Upper lobe of left lung (tissue), 6 donors: ENCODE measurements around the gene NCAPD3. TPM values are rescaled to one million over a fixed set of nuclear protein-coding genes. Genes with fewer than 3 reads are reported as not detected.

Experiments used
- ATAC-seq, 2 donors: fragments of 200-7000 bp; cut with Tn5 transposase; one replicate each; pipeline ENCODE4 v1.9.1; 2022; ENCODE audit warnings: mild to moderate bottlenecking in 2 of 2, moderate library complexity in 2 of 2; ENCODE audit not compliant: low FRiP score in 2 of 2
- DNase-seq, 2 donors: peaks; one replicate each; pipeline ENCODE4 v3.0.0-alpha.2; 2019 to 2020
- H3K27ac ChIP-seq, 4 donors: fragments of 200-600 bp; sonication (generic); one replicate each; pipeline ENCODE4 v1.5.1; 2016 to 2019
- H3K27me3 ChIP-seq, 4 donors: fragments of 200-600 bp; sonication (generic); one replicate each; pipeline ENCODE4 v1.5.1; 2017 to 2019
- H3K36me3 ChIP-seq, 4 donors: fragments of 200-600 bp; sonication (generic); one replicate each; pipeline ENCODE4 v1.5.1; 2016 to 2019
- H3K4me1 ChIP-seq, 4 donors: fragments of 200-600 bp; sonication (generic); one replicate each; pipeline ENCODE4 v1.5.1; 2018 to 2019
- H3K4me3 ChIP-seq, 4 donors: fragments of 200-600 bp; sonication (generic); one replicate each; pipeline ENCODE4 v1.5.1; 2017 to 2019; ENCODE audit warnings: mild to moderate bottlenecking in 2 of 4, moderate library complexity in 1 of 4
- H3K9me3 ChIP-seq, 4 donors: fragments of 200-600 bp; sonication (generic); one replicate each; pipeline ENCODE4 v1.5.1; 2018 to 2019
- CTCF ChIP-seq, 6 experiments: fragments of 450-650 bp in 4 of 6; fragments of 200-600 bp in 2 of 6; sonication (generic) in 2 of 6; IDR thresholded peaks; one replicate each; pipeline ENCODE4 v1.5.1; 2016 to 2019; ENCODE audit warnings: antibody characterized with exemption in 6 of 6
- EP300 ChIP-seq, 4 donors: sonication (generic); formaldehyde crosslinking; IDR thresholded peaks; one replicate each; pipeline ENCODE4 v1.5.1; 2017; ENCODE audit warnings: antibody characterized with exemption in 4 of 4, control low read depth in 2 of 4
- POLR2A ChIP-seq, 4 donors: fragments of 450-650 bp; IDR thresholded peaks; one replicate each; pipeline ENCODE4 v1.5.1; 2016 to 2017; ENCODE audit warnings: antibody characterized with exemption in 4 of 4, mild to moderate bottlenecking in 2 of 4
- POLR2AphosphoS5 ChIP-seq, 2 donors: sonication (generic); formaldehyde crosslinking; IDR thresholded peaks; one replicate each; pipeline ENCODE4 v1.5.1; 2017; ENCODE audit warnings: antibody characterized with exemption in 2 of 2
- WGBS, 2 donors: methylation state at CpG; one replicate each; pipeline ENCODE4 v1.1.5; 2017 to 2018; 5-methylcytosine and 5-hydroxymethylcytosine counted together
- total RNA-seq, 6 donors: library from RNA; depleted of rRNA in 4 of 6; stranded (reverse); fragments of >200 nt in 4 of 6; gene quantifications; one replicate each; pipeline versions ENCODE4 v1.1.0 to v1.2.1, GENCODE V29; 2016 to 2021
- donor health status: DM: no; HTN: no; CAD: no; lungs with moderate emphysema.
- donor health status: DM: no; HTN: yes; CAD: no; lungs with severe emphysema.

The NCAPD3 gene
- total RNA-seq, 6 donors from 2014 or later, result 9.9 to 32.5 (median 15.8) TPM

GRCh38 chr11:134125507-134125906, 98.3 kb downstream of the NCAPD3 start:
- Histone ChIP-seq H3K4me3 (peak overlapping the region in 2 of 4 donors; percentile 42 to 46), H3K9me3 (no peaks in the 10 kb centered on the region), H3K27ac (peak overlapping the region; percentile 19 to 74 (median 62)), H3K36me3 (no peaks in the 10 kb centered on the region), H3K4me1 (peaks cover 14 to 25% (median 19%) of the 10 kb centered on the region in 4 donors), H3K27me3 (peaks cover 0 to 6% (median 0%) of the 10 kb centered on the region in 4 donors)
- TF ChIP-seq POLR2A (IDR thresholded peaks at IDR 0.05), result no peak
- no peak for TF ChIP-seq CTCF (IDR thresholded peaks at IDR 0.05)
- no peak for TF ChIP-seq EP300 (IDR thresholded peaks at IDR 0.05)
- no peak for TF ChIP-seq POLR2AphosphoS5 (IDR thresholded peaks at IDR 0.05)
- WGBS, 2 donors, result 59 to 77% methylated on average over 9 of the region's 9 CpGs
- ATAC-seq, result peak in 1 of 2 donors; percentile 14
- no peak for DNase-seq

GRCh38 chr11:134124660-134125451, 98.9 kb downstream of the NCAPD3 start:
- Histone ChIP-seq H3K27ac (peak overlapping the region; percentile 33 to 74 (median 62)), H3K4me1 (peaks cover 14 to 25% (median 22%) of the 10 kb centered on the region in 4 donors), H3K9me3 (no peaks in the 10 kb centered on the region), H3K27me3 (peaks cover 0 to 6% (median 0%) of the 10 kb centered on the region in 4 donors), H3K4me3 (peak overlapping the region in 3 of 4 donors; percentile 26 to 46 (median 42)), H3K36me3 (no peaks in the 10 kb centered on the region)
- peak in 1 of 2 donors; percentile 48 for ATAC-seq
- DNase-seq, result peak; percentile 27 to 88
- no peak for TF ChIP-seq EP300 (IDR thresholded peaks at IDR 0.05)
- TF ChIP-seq POLR2AphosphoS5 (IDR thresholded peaks at IDR 0.05), result no peak
- no peak for TF ChIP-seq CTCF (IDR thresholded peaks at IDR 0.05)
- no peak for TF ChIP-seq POLR2A (IDR thresholded peaks at IDR 0.05)
- WGBS, 2 donors, result 6 to 10% methylated on average over 34 to 47 of the region's 54 CpGs

DNA sequence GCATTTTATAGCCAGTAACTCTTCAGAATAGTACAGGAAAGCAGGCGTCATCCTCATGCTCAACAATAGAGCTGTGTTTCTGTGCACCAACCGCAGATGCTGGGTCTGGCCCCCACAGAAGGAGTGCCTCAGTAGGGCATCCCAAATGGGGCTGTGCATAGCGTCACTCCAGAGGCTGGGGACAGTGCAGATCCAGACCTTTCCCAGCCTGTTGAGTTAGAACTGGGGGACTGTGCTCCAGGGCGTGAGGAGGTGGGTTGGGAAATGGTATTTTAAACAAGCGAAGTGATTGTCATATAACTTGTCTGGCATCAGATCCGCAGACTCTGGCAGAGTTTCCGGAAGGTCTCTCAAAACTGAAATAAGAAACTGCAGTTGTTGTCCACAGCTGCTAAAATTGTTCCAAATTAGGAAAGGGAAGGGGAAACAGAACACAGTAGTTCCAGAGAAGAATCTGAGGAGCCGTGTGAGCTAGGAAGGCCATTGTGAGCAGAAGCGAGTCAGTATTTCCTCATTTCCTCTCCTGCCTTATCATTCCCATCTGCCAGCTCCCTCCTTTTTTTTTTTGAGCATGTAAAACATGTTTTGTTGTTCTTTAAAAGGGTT, 102.7 kb downstream of the NCAPD3 start:
- DNase-seq, result no peak
- 40% methylated on average over 9 of the region's 9 CpGs for WGBS, 2 donors

DNA sequence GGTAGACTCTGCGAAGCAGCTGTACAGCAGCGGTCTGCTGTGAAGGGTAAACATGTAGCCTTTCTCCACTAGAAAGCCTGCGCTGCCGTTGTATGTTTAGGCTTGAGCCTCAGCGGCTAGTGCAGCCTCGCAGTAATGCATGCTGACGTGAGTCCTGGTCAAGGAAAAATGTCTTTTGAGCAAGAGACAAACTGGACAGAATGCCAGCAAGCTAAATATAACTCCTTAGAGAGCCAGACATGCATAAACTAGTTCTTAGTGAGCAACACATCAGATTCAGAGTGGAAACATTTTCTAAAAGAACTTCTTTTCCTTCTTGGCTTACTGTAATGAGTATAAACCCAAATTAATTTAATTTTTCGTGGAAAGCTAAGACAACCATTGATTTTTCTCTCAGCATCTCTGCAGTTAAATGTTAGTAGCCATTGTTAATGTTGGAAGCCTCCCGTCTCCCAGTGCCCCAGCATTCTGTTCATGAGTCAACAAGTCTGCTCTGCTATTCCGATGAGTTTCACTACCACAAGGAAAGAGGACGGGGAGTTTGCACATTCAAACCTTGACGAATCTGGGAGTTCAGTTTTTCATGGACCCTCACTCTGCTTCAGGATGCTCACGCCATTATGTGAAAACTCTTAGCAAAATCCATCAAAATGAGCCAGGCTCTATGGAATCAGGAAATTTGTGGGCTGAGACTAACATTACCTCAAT, 103.5 kb downstream of the NCAPD3 start:
- ATAC-seq, result peak in 1 of 2 donors; percentile 76
- Histone ChIP-seq H3K27me3 (peaks cover 0 to 6% (median 0%) of the 10 kb centered on the region in 4 donors), H3K4me3 (peak overlapping the region in 1 of 4 donors; percentile 15), H3K9me3 (no peaks in the 10 kb centered on the region), H3K27ac (peak overlapping the region; percentile 68 to 75 (median 74)), H3K36me3 (no peaks in the 10 kb centered on the region), H3K4me1 (peaks cover 7 to 25% (median 11%) of the 10 kb centered on the region in 4 donors)
- DNase-seq, result no peak
- TF ChIP-seq EP300 (IDR thresholded peaks at IDR 0.05) (no peak), POLR2AphosphoS5 (IDR thresholded peaks at IDR 0.05) (peak in 1 of 2 donors; percentile 13), CTCF (IDR thresholded peaks at IDR 0.05) (no peak)
- 46 to 65% methylated on average over 13 of the region's 13 CpGs for WGBS, 2 donors

More for the DNA sequence above, 102.7 kb downstream of the NCAPD3 start:
- peak overlapping the region; percentile 68 to 75 (median 74) for H3K27ac ChIP-seq
- H3K4me1 ChIP-seq, result peaks cover 12 to 25% (median 17%) of the 10 kb centered on the region in 4 donors
- no peaks in the 10 kb centered on the region for H3K36me3 ChIP-seq
- peaks cover 0 to 6% (median 0%) of the 10 kb centered on the region in 4 donors for H3K27me3 ChIP-seq
- no peaks in the 10 kb centered on the region for H3K9me3 ChIP-seq
- peak; percentile 25 to 32 for ATAC-seq
- peak overlapping the region in 2 of 4 donors; percentile 12 to 15 for H3K4me3 ChIP-seq
- TF ChIP-seq CTCF (IDR thresholded peaks at IDR 0.05), result no peak
- TF ChIP-seq POLR2A (IDR thresholded peaks at IDR 0.05), result no peak
- no peak for TF ChIP-seq EP300 (IDR thresholded peaks at IDR 0.05)
- TF ChIP-seq POLR2AphosphoS5 (IDR thresholded peaks at IDR 0.05), result no peak
